Heart right ventricle (tissue), 16 donors: ENCODE data around the gene ADARB1. TPM values are rescaled to one million over a fixed set of nuclear protein-coding genes. Genes with fewer than 3 reads are reported as not detected.

Source experiments
- ATAC-seq, 8 donors: fragments of 200-7000 bp; cut with Tn5 transposase; one replicate each; pipeline ENCODE4 v1.9.1; 2020; ENCODE audit warnings: mild to moderate bottlenecking in 8 of 8, moderate library complexity in 8 of 8, moderate number of reproducible peaks in 1 of 8
- DNase-seq, 2 donors: peaks; one replicate each; pipeline ENCODE4 v3.0.0-alpha.2; 2020
- H3K27ac ChIP-seq, 10 donors: fragments of 200-600 bp; sonication (generic) in 2 of 10; one replicate each; pipeline versions ENCODE4 v1.5.0 to v1.8.0; 2020 to 2022; ENCODE audit warnings: mild to moderate bottlenecking in 3 of 10
- H3K27me3 ChIP-seq, 7 donors: fragments of 200-600 bp; one replicate each; pipeline ENCODE4 v1.8.0; 2021 to 2022; ENCODE audit warnings: mild to moderate bottlenecking in 2 of 7
- H3K36me3 ChIP-seq, 9 donors: fragments of 200-600 bp; sonication (generic) in 1 of 9; one replicate each; pipeline versions ENCODE4 v1.5.0 to v1.8.0; 2020 to 2022; ENCODE audit warnings: mild to moderate bottlenecking in 2 of 9
- H3K4me1 ChIP-seq, 9 donors: fragments of 200-600 bp; sonication (generic) in 1 of 9; one replicate each; pipeline versions ENCODE4 v1.5.0 to v1.8.0; 2020 to 2022; ENCODE audit warnings: mild to moderate bottlenecking in 4 of 9
- H3K4me3 ChIP-seq, 10 donors: fragments of 200-600 bp; sonication (generic) in 2 of 10; one replicate each; pipeline versions ENCODE4 v1.5.0 to v1.8.0; 2020 to 2022; ENCODE audit warnings: mild to moderate bottlenecking in 7 of 10, moderate library complexity in 2 of 10
- H3K9me3 ChIP-seq, 11 donors: fragments of 200-600 bp in 10 of 11; sonication (generic) in 2 of 11; one replicate each; pipeline versions ENCODE4 v1.5.0 to v1.8.0; 2013 to 2022; ENCODE audit warnings: mild to moderate bottlenecking in 2 of 11, control low read depth in 1 of 11, moderate library complexity in 1 of 11
- CTCF ChIP-seq, 9 donors: fragments of 200-600 bp; sonication (generic) in 2 of 9; IDR thresholded peaks; one replicate each; pipeline versions ENCODE4 v1.5.0 to v1.8.0; 2021 to 2022; ENCODE audit warnings: antibody characterized with exemption in 9 of 9, mild to moderate bottlenecking in 5 of 9, moderate library complexity in 1 of 9
- WGBS, 2 donors: extraction: QIAGEN DNeasy Blood & Tissue Kit; methylation state at CpG; one replicate each; pipeline ENCODE4 v1.1.7; 2013; ENCODE audit warnings: inconsistent platforms in 1 of 2; 5-methylcytosine and 5-hydroxymethylcytosine counted together
- intact Hi-C, 10 donors: fragments of 100-400 bp; cut with DNase I; formaldehyde crosslinking; loops; one replicate each; pipeline versions ENCODE4 v1.11.1 to v1.14.2; 2022
- polyA plus RNA-seq, 2 donors: library from polyadenylated mRNA; stranded (reverse); fragments of 200-250 nt; gene quantifications; one replicate each; pipeline ENCODE4 v1.2.3, GENCODE V29; 2013
- total RNA-seq, 10 donors: library from RNA; stranded (reverse); fragmentation: NEBNext Ultra II Directional in 3 of 10; extraction: Animal tissue kit (Norgen Biotek cat#: 25700) in 3 of 10; gene quantifications; one replicate each; pipeline versions ENCODE4 v1.2.1 to v1.2.4, GENCODE V29; 2021 to 2023
- donor health status: Arrhythmogenic right ventricular cardiomyopathy.
- donor health status: ischemic (EF 13 %, LVEDD 7.1; RV severe dilation, severe dysfunction).
- donor health status: healthy with polysubstance abuse.
- donor health status: DM: no; HTN: yes; CAD: no.
- donor health status: DM: no; HTN: no; CAD: no.
- donor health status: ischemic (EF 25% LVEDD 6.9; RV normal size, moderate dysfunction).
- donor health status: ischemic (EF 25% LVEDD 5.7; RV mildly dilated, moderate dysfunction).
- donor health status: healthy.
- donor health status: DM: yes; HTN: yes; CAD: no.
- donor health status: Ischemic cardiomyopathy.
- donor health status: ischemic (EF 35%, LVEDD 5.7; RV mildly dilated, moderate dysfunction).
- donor health status: nonischemic (EF 11% LVEDD 7.7; RV severe dilation, severe dysfunction).
- donor health status: DM: yes; HTN: yes; CAD: no.
- donor health status: PGD.
- donor health status: ischemic (EF 29% LVEDD 5.4; RV normal size, mild dysfunction).
- donor health status: nonischemic (EF 23%, LVEDD 6.1; RV moderate dilation, normal function).

The ADARB1 gene
- total and polyA plus RNA-seq, 12 donors = 7.4 to 21.2 (median 13.5) TPM

DNA sequence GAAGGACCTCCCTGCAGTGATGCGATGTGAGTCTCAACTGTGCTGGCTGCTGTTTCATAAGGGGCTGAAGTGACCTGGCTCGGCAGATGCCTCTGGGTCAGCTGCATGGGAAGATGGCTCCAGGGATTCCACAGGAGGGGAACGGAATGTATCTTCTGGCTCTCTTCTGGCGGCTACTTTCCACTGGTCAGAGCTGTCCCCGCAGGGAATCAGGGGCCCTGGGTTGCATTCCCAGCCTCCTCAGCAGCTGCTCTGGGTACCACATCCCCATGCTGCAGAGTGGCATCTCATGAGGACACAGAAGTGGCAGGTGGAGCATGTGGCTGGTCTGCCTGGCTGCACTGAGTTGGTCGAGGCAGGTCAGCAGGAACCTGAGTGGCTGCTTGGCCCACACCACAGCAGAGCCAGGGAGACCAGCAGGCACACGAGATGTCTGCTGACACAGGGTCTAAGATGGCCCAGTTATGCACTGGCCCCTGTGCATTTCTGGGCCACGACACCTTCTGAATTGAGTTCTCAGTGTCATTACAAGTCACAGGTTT, 170.5 kb downstream of the ADARB1 start:
- Histone ChIP-seq H3K27ac (no peak overlapping the region), H3K4me3 (no peak overlapping the region), H3K36me3 (no peaks in the 10 kb centered on the region), H3K9me3 (peaks cover 0 to 37% (median 29%) of the 10 kb centered on the region in 11 donors), H3K27me3 (peaks cover 0 to 23% (median 8%) of the 10 kb centered on the region in 7 donors), H3K4me1 (peaks cover 0 to 10% (median 8%) of the 10 kb centered on the region in 9 donors)
- no peak for TF ChIP-seq CTCF (IDR thresholded peaks at IDR 0.05)
- WGBS, 2 donors = 81 to 86% methylated on average over 8 of the region's 8 CpGs
- no peak for DNase-seq
- intact Hi-C loops = no loop called here
- peak in 1 of 8 donors; percentile 15 for ATAC-seq

GRCh38 chr21:45246386-45247320, 172.3 kb downstream of the ADARB1 start:
- no peak for DNase-seq
- no peaks in the 10 kb centered on the region for H3K36me3 ChIP-seq
- H3K4me1 ChIP-seq = peaks cover 0 to 10% (median 8%) of the 10 kb centered on the region in 9 donors
- no peak overlapping the region for H3K27ac ChIP-seq
- ATAC-seq = no peak
- H3K4me3 ChIP-seq = no peak overlapping the region
- peaks cover 0 to 30% (median 24%) of the 10 kb centered on the region in 11 donors for H3K9me3 ChIP-seq
- TF ChIP-seq CTCF (IDR thresholded peaks at IDR 0.05) = no peak
- H3K27me3 ChIP-seq = peaks cover 0 to 23% (median 8%) of the 10 kb centered on the region in 7 donors
- 78% methylated on average over 20 of the region's 20 CpGs for WGBS, 2 donors
- intact Hi-C loops = no loop called here

DNA sequence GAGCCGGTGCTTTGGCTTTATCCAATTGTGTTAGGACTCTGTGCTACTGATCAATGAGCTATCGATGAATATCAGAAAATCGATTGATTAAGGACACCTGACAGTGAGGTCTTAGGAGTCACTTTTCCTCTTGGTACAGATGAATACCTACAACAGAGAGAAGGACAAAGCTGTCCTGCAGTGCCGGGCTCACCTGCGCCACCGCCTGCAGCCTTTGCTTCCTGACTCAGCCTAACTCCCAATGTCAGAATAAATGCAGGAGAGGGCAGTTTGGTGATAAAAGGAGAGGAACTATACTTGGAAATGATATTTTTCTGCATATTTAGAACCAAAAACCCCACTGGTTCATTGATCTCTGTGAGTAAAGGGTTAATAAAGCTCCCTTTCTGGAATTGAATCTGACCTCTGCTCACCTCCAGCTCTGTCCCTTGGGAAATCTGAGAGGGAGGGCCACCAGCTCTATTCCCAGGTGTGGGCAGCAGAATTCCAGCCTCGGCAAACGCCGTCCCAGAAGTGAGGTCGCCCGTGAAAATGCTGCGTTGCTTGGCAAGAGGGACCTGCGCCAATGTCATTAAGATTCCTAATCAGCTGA, 174.0 kb downstream of the ADARB1 start:
- Histone ChIP-seq H3K9me3 (peaks cover 0 to 13% (median 9%) of the 10 kb centered on the region in 11 donors), H3K27ac (no peak overlapping the region), H3K27me3 (peaks cover 0 to 29% (median 13%) of the 10 kb centered on the region in 7 donors), H3K4me1 (peaks cover 0 to 10% (median 8%) of the 10 kb centered on the region in 9 donors), H3K4me3 (peak overlapping the region in 7 of 10 donors; percentile 17 to 39 (median 24)), H3K36me3 (no peaks in the 10 kb centered on the region)
- ATAC-seq (peak in 2 of 8 donors; percentile 8 to 11), DNase-seq (no peak)
- TF ChIP-seq CTCF (IDR thresholded peaks at IDR 0.05) = no peak
- intact Hi-C loops = no loop called here
- WGBS, 2 donors = 38 to 42% methylated on average over 13 of the region's 13 CpGs

GRCh38 chr21:45248893-45249381, 174.6 kb downstream of the ADARB1 start:
- peaks cover 0 to 7% (median 4%) of the 10 kb centered on the region in 11 donors for H3K9me3 ChIP-seq
- peak overlapping the region in 7 of 10 donors; percentile 17 to 39 (median 24) for H3K4me3 ChIP-seq
- WGBS, 2 donors = 39 to 41% methylated on average over 14 of the region's 14 CpGs
- DNase-seq (no peak), ATAC-seq (peak; percentile 38 to 73 (median 58))
- no peak overlapping the region for H3K27ac ChIP-seq
- intact Hi-C loops = no loop called here
- peaks cover 0 to 10% (median 8%) of the 10 kb centered on the region in 9 donors for H3K4me1 ChIP-seq
- peaks cover 0 to 32% (median 13%) of the 10 kb centered on the region in 7 donors for H3K27me3 ChIP-seq
- TF ChIP-seq CTCF (IDR thresholded peaks at IDR 0.05) = no peak
- H3K36me3 ChIP-seq = no peaks in the 10 kb centered on the region
